GM19455 (cell line): ENCODE results near the gene FUZ.

ENCODE experiments used
- ATAC-seq: cut with Tn5 transposase; IDR thresholded peaks from one replicate; pipeline ENCODE4 v1.9.1; 2021; ENCODE audit not compliant: unreplicated experiment

The FUZ gene, protein sequence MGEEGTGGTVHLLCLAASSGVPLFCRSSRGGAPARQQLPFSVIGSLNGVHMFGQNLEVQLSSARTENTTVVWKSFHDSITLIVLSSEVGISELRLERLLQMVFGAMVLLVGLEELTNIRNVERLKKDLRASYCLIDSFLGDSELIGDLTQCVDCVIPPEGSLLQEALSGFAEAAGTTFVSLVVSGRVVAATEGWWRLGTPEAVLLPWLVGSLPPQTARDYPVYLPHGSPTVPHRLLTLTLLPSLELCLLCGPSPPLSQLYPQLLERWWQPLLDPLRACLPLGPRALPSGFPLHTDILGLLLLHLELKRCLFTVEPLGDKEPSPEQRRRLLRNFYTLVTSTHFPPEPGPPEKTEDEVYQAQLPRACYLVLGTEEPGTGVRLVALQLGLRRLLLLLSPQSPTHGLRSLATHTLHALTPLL

DNA sequence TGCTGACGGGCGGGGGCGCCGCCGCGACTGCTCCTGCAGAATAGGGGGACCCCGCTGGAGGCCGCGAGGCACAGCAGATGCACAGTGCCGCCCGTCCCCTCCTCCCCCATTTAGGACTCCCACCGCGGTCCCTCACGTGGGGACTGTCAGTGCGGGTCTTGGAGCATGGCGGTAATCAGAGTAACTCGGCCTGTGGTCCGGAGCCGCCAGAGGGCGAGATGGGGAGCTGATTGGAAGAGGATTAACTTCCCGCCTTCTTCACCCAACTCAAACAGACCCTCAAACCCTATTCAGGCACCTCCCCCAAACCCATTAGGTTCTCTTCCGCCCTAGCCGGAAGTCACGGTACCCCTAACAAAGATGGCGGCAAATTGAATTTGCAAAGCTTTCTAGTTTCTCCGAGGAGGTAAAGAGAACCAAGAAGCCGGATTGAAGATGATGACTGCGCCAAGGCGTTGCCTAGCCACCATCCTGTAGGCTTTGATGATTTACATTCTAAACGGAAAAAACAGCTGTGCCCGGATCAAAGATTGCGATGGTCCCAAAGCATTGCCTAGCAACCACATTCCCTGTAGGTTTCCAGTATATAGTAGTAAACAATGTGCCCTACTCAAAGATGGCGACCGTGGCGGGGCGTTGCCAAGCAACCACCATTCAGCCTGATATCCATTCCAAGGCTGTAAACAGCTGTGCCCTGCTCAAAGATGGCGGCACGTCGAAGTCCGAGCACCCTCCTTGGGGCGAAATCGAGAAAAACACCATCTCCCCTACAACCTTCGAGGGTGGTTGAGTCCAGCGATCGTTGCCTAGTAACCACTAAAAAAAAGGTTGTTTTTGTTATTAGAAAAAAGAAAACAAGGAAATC, at the start of gene FUZ:
FUZ (minus strand) TSS at position 296 of the 865 bp plus-strand sequence; CDS start at position 110, 186 bp downstream.
- peak; percentile 35 for ATAC-seq

DNA sequence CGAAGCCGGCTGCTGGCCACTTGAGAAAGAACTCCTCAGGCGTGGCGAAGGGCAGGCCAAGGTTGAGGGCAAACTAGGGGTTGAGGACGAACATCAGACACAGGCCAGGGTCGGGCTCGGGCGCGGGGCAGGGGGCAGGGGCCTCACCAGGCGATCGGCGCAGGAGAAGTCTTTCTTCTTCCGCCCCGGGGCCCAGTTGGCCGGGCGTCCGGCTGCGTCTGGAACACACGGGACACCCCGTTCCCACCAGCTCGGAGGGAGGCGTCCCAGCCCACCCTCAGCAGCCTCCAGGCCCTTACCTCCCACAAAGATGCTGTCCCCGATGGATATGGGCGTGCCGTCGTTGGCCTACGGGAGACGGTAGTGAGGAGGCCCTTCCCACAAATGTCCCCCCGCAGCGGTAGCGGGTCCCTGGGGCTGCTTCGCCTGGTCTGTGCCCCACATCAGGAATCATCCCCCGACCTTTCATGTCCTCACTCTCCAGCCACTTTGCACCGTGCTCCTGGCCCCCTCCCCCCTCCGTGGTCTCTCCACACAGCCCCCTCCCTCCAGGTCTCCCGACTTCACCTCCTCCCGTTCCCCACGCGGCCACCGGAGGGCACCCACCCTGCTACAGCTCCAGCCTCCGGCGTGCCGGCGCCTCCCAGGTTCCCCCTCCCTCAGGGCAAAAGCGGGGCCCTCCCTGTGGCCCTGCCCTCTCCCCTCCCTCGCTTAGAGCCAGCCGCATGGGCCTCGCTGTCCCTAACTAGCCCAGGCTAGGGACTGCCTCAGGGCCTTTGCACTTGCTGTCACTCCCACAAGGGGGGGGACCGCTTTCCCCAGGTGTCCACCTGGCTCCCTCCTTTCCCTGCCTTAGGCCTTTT, 49.5 kb upstream of the FUZ start:
- no peak for ATAC-seq

DNA sequence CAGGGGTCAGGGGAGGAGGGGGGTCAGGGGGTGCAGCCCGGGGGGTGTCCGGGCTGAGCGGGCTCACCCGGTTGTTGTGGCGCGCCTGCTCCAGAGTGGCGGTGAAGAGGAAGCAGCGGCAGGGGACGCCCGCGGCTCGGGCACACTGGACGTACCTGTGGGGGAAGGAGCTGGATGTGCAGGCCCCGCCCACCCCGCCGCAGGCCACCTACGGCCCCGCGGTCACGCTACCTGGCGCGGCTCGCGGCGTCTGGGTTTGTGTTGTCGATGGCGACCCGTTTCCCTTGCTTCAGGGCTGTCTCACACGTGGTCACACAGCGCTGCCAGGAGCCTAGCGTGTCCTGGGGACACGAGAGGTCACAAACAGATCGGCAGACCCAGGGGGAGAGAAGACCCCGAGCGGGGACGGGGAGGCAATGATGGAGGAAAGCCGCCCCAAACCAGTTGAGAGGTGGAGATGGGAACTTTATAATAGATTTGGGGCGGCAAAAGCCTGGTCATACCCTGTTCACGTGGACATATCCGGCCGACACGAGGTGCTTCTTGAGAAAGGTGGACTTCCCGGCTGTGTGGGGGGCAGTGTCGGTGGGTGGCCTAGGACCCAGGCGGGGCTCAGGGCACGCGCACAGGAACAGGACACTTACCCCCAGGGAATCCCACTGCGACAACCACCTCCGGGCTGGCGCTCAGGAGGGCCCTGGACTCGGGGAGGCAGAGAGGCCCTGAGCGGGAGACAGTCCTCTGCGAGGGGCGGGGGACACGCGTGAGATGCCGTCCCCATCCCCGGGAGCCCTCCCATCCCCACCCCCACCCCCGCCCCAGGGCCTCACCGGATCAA, 48.7 kb upstream of the FUZ start:
- no peak for ATAC-seq

DNA sequence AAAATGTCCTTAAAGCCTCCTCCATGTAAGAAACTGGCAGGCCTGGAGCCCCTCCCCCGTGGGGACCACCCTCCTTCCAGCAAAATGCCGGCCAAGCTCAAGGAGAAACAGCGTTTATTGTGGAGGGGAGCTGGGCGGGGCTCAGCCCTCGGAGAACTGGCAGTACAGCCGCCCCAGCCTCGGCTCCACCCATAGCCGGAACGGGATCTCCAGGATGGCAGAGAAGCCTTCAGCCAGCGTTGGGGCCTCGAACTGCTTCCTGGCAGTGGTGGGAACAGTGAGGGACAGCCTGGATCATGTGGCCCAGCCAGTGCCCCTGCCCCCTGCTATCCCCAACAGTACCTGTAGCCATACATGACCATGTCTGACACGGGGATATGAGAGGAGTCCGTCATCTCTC, 48.0 kb upstream of the FUZ start:
- ATAC-seq, result no peak

DNA sequence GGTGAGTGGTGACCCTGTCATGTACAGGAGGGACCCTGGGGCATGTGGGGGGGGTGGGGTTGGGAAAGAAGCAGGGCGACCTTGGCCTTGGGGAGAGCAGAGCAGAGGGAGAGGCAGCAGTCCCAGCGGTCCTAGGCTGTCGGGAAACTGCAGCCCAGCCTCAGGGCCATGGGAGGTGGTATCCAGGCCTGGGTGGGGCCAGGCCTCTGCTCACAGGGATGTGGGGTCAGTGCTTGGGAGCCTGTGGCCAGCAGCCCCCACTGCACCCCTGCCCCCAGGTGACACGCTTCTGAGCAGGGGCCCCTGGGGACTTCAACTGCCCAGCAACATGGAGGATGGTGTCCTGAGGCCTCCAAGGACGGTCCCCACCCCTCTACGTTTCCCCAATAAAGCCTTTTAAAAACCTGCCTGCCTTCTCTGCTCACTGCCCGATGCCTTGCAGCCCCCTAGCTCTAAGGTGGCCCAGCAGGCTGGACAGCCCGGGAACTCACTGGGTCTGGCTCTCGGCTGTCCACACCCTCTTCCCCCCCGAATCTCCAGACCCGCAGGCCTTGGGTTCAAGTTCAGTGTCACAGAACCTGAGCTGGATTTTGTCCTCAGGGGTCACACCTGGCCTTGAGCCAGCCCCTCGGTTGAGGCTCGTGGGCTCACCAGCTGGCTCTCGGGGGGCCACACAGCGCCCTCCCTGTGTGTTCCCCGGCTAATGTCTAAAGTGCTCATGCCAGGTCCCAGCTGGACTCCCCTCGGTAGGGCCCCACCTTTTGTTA, 47.4 kb upstream of the FUZ start:
- no peak for ATAC-seq

DNA sequence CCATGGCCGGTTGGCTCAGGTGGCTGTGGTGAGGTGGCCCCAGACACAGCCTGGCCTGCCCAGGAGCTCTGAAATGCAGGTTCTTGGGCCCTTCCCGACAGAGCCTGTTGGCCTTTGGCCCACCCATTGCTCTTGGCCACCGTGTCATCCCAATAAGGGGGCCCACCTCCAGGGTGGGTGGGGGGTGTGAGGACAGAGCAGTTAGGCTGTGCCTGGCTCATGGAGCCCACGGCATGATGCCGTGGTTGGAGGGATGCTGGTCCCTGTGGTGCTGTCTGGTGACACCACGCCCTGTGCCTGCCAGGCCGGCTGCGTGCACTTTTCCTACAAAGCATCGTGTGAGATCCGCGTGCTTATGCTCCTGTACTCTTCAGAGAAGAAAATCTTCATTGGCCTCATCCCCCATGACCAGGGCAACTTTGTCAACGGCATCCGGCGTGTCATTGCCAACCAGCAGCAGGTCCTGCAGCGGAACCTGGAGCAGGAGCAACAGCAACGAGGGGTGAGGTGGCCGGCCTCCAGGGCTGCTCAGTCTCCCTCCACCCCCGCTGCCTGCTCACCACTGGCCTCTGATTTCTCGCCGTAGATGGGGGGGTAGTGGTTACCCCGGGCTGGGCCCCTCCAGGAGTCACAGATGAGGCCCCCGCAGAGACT, 46.7 kb upstream of the FUZ start:
- no peak for ATAC-seq

DNA sequence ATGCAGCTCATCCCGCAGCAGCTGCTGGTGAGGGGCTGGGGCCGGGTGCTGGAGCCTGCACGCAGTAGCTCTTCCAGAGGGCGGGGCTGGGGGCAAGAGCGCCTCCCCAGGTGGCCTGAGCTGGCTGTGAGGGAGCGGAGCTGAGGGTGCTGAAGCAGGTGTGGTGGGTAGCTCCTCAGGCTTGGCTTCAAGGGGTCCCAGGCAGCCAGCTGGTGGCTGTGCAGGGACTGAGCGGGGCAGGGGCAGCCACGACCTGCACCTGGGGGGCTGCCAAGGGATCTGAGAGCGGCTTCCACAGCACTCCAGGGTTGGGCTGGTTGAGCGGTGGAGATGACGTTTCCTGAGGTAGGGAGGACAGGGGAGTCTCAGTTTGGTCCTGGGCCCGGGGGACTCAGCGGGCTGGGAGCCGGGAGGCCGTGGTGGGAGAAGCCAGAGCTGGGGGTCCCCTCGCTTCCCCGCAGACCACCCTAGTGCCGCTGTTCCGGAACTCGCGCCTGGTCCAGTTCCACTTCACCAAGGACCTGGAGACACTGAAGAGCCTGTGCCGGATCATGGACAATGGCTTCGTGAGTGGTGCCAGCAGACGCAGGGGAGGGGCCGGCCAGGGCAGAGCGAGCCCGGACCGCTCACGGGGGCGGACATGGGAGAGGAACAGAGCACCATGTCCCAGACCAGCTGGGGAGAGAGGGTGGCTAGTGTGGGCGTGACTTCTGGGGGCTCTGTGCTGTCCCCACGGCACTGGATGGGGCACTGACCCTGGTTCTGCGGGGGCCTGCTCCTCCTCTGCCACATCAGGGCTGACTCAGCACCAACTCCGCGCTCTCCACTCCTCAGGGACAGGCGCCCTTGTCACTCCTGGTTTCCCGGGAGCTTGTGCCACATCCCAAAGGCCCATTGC, 45.2 kb upstream of the FUZ start:
- ATAC-seq, result no peak

DNA sequence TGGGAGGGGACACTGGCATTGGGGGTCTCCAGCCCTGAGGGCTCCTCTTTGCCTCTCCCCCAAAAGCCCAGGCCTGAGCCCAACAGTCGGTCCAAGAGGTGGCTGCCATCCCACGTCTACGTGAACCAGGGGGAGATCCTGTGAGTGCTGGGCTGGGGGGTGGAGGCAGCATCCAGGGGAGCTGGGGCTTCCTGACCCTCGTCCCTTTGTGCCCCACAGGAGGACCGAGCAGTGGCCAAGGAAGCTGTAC, 44.7 kb upstream of the FUZ start:
- ATAC-seq, result no peak

DNA sequence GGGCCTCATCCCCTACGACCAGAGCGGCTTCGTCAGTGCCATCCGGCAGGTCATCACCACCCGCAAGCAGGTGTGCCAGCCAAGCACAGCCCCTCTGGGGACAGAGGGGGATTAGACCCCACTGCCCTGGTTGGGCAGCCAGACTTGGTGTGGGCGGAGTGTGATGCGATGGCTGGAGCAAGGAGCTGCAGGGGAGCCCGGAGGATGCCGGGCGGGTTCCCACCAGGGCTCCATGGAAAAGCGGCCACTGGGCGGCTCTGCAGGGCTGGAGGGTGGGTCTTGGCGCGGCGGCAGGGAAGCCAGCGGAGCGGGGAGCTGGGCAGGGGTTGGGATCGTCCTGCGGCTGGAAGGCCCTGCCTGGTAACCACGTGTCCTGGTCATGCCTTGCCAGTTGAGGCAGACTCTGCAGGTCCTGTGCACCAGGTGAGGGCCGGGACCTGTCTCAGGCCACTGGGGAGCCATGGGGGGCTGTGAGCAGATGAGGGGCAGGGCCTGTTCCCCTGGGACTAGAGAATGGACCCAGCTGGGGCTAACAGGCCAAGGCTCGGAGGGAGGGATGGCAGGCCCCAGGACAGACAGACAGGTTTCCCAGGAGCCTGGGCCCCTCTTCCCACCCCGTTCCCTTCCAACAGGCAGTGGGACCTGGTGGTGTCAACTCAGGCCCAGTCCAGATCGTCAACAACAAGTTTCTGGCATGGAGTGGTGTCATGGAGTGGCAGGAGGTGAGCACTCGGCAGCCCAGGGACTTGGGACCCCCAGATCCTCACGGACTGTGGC, 44.2 kb upstream of the FUZ start:
- no peak for ATAC-seq

DNA sequence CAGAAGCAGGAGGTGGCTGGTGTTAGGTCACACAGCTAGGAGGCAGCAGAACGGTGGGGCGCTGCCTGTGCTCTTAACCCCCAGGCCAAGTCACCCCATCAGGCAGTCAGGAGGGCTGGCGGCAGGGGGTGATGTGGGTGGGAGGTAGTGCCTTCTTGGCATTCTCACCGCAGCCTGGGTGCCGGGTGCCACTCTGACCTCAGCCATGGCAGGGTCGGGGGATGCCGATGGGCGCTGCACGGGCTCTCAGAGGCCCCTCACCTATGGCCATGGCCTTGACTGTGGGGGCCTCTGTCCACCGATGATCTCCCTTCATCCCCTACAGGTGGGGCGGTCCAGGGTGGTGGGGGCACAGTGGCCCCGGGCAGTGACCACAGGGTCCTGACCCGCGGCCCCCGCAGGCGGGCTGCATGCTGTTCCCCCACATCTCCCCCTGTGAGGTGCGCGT, 43.5 kb upstream of the FUZ start:
- no peak for ATAC-seq

DNA sequence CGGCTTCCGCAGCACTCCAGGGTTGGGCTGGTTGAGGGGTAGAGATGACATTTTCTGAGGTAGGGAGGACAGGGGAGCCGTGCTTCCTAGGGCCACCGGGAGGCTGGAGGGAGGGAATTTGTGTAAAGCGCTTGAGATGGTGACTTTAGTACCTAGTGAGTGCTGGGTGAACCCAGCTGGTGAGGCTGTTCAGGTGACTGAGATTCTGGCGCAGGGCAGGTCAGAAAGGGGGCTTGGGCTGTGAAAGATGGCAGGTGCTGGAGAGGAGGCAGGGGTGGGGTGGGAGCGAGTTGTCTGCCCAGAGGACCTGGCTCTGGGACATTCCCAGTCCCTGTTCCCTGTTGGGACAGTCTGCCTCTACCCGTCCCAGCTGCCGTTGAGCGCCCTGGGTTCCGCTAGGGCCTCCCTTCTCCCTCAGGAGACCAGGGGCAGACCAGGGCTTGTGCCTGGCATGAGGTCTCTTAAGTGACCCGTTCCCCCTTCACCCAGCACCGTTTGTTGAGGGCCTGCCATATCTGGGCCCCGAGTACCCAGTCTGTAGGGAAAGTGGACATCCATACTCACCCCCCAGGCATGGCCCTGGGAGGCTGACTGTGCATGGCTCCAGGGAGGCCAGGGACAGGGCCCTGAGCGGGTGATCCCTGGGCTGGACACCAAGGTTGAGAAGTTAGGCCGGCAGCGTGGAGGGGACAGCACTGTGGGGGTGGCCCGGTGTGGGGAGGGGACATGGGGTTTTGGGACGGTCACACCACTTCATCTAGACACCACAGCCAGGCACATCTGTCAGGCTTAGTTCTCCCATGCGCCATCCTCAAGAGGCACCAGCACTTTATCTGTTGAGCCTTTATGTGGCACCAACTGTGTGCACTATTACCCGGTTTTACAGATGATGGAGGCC, 42.8 kb upstream of the FUZ start:
- no peak for ATAC-seq

DNA sequence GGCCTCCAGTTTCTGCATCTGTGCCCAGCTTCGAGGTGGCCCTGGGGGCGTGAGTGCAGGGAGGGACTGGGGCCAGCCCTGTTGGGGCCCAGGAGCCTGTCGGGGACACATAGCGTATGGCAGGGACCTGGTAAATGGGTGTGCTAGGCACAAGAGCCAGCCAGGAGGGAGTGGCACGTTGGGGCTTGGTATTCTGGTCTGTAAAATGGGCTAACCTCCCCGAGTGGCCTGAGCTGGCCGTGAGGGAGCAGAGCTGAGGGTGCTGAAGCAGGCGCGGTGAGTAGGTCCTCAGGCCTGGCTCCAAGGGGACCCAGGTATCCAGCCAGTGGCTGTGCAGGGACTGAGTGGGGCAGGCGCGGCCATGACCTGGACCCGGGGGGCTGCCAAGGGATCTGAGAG, 42.2 kb upstream of the FUZ start:
- ATAC-seq, result no peak

DNA sequence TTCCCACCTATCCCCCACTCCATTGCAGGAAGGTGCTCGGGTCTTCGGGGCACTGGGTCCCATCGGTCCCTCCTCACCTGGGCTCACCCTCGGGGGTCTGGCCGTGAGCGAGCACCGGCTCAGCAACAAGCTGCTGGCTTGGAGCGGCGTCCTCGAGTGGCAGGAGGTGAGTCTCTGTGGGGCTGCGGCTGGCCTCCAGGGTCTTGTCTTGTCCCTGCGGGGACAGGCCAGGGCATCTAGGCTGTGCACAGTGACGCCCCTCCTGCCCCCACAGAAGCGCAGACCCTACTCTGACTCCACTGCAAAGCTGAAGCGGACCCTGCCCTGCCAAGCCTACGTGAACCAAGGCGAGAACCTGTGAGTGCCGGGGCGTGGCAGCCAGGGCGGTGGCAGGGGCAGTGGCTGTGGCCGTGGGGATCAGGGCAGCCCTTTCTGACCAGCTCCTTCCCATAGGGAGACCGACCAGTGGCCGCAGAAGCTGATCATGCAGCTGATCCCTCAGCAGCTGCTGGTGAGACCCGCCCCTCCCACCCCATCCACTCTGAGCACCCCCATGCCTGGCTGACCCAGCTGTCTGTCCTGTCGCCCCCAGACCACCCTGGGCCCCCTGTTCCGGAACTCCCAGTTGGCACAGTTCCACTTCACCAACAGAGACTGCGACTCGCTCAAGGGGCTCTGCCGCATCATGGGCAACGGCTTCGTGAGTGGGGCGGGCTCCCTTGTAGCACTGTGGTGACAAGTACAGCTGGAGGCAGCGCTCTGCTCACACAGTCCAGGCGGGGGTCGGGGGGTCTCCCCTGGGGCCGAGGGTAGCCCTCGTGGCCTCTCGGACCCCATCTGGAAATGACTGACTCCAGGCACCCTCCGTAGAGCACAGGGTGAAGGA, 41.5 kb upstream of the FUZ start:
- no peak for ATAC-seq

DNA sequence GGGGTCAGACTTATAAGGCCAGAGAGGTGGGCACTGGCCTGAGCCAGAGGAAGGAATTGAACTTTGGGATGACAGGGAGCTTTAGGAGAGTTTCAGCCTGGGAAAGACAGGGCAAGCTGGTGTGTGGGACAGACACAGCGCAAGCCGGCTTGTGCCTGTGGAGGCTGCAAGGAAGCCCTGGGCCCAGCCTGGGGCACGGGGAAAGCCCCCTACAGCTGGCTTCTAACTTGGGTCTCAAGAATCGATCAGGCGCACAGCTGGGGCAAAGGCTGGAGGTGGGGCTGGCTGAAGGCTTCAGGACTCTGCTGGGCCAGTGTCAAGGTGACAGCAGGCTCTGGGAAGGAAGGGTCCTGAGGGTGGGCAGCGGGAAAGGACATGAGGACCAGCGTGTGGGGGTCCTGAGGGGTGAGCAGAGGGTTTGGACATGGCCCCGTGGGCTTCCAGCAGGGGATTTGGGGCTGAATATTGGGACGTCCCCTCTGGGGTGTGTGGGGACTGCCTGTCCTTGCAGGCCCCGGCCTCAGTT, 40.8 kb upstream of the FUZ start:
- ATAC-seq, result no peak

DNA sequence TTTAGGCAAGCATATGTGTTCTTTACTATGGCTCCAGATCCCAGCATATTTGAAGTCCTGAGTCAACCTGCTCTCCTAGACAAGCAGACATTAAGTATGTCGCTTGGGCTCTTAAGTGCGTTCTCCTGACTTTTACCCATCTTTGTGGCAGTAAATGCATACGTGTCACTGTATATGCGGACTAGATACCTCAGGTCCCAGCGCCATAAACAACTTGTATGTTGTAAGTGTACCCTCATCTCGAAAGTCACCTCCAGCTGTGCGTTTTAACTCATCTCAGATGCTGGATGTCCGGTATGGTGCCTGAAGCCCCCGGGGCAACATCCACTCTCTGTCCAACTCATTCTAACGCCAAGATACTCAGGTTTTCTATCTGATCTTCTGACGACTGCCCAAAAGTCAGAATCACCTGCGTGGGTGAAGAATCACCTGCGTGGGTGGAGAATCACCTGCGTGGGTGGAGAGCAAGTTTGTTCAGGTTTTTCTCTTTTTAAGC, 39.6 kb upstream of the FUZ start:
- no peak for ATAC-seq
